Measurements from ENCODE around the gene AFDN.

- TF ChIP-seq CTCF (conservative IDR thresholded peaks at IDR 0.05) (no peak), EZH2 (IDR thresholded peaks at IDR 0.05; ENCODE audit: low read depth) (no peak)
Measured at GRCh38 chr6:167825332-167826229, 1.1 kb upstream of the AFDN start.

Data from PC-9 (cell line).